Gastroesophageal sphincter (tissue), 3 donors: ENCODE measurements around the gene TRIM67.

Experiments
- CTCF ChIP-seq, 4 experiments: fragments of 200-600 bp in 2 of 4; fragments of 450-650 bp in 2 of 4; sonication (generic) in 1 of 4; IDR thresholded peaks; one replicate each; pipeline ENCODE4 v1.5.1; 2017 to 2019; ENCODE audit warnings: antibody characterized with exemption in 4 of 4, mild to moderate bottlenecking in 2 of 4, moderate library complexity in 2 of 4
- EP300 ChIP-seq: sonication (generic); formaldehyde crosslinking; IDR thresholded peaks from one replicate; pipeline ENCODE4 v1.6.1; 2017; ENCODE audit warnings: antibody characterized with exemption, mild to moderate bottlenecking
- POLR2A ChIP-seq, 2 donors: fragments of 450-650 bp; IDR thresholded peaks; one replicate each; pipeline ENCODE4 v1.6.1; 2017; ENCODE audit warnings: antibody characterized with exemption in 2 of 2, mild to moderate bottlenecking in 2 of 2, moderate library complexity in 1 of 2
- POLR2AphosphoS5 ChIP-seq: sonication (generic); formaldehyde crosslinking; IDR thresholded peaks from one replicate; pipeline ENCODE4 v1.6.1; 2017; ENCODE audit warnings: antibody characterized with exemption

GRCh38 chr1:231159202-231159962 lies 2.5 kb upstream of the TRIM67 start:
- TF ChIP-seq POLR2AphosphoS5 (no peak), CTCF (IDR thresholded peaks at IDR 0.05) (no peak), POLR2A (IDR thresholded peaks at IDR 0.05) (no peak), EP300 (no peak)
